Stimulated activated CD8-positive, alpha-beta memory T cell treated with anti-CD3 and anti-CD28 coated beads, Interleukin-15, amount 100 ng/mL, for 48 hours (primary cell): ENCODE measurements around the gene CTBP1.
A peak's percentile ranks its signal among the peaks of the same experiment; 100 is the strongest.

Source experiments
- DNase-seq, 2 donors: peaks; one replicate each; pipeline ENCODE4 v3.0.0-alpha.2; 2020; ENCODE audit warnings: low read depth in 2 of 2

The CTBP1 gene

GRCh38 chr4:1250527-1250812, 1.5 kb upstream of the CTBP1 start:
- no peak for DNase-seq

- peak in 1 of 2 donors; percentile 32 for DNase-seq
Measured at GRCh38 chr4:1249731-1250526, 999 bp upstream of the CTBP1 start.

- DNase-seq: peak; percentile 76 to 77
Measured at GRCh38 chr4:1249148-1249730, 309 bp upstream of the CTBP1 start.

GRCh38 chr4:1247864-1248244, 1.1 kb downstream of the CTBP1 start:
- DNase-seq: no peak

GRCh38 chr4:1246901-1247863, 1.7 kb downstream of the CTBP1 start:
- DNase-seq: peak in 1 of 2 donors; percentile 34

- DNase-seq: no peak
Measured at GRCh38 chr4:1246111-1246881, 2.6 kb downstream of the CTBP1 start.

GRCh38 chr4:1245481-1246051, 3.4 kb downstream of the CTBP1 start:
- no peak for DNase-seq

GRCh38 chr4:1244978-1245471, 3.9 kb downstream of the CTBP1 start:
- no peak for DNase-seq

GRCh38 chr4:1244081-1244977, 4.6 kb downstream of the CTBP1 start:
- DNase-seq: no peak

- no peak for DNase-seq
Measured at GRCh38 chr4:1243451-1244080, 5.4 kb downstream of the CTBP1 start.

- no peak for DNase-seq
Measured at GRCh38 chr4:1242506-1243450, 6.2 kb downstream of the CTBP1 start.

GRCh38 chr4:1241936-1242505, 6.9 kb downstream of the CTBP1 start:
- DNase-seq: no peak

- DNase-seq: no peak
Measured at GRCh38 chr4:1241466-1241935, 7.4 kb downstream of the CTBP1 start.

GRCh38 chr4:1240721-1241465, 8.0 kb downstream of the CTBP1 start:
- DNase-seq: no peak

GRCh38 chr4:1239950-1240307, 9.0 kb downstream of the CTBP1 start:
- DNase-seq: no peak

- DNase-seq: no peak
Measured at GRCh38 chr4:1239141-1239949, 9.6 kb downstream of the CTBP1 start.

GRCh38 chr4:1238676-1239000, 10.3 kb downstream of the CTBP1 start:
- no peak for DNase-seq
